Activated CD4-positive, CD25-positive, alpha-beta regulatory T cell (primary cell): Measurements from ENCODE around the gene NPIPA1.
"Not testable (repeated sequence)": the region's sequence is repeated elsewhere in the genome, so short reads cannot be mapped to it uniquely, and the experiment has no call there.

Experiments used
- DNase-seq, 4 experiments: peaks; one replicate each; lab custom pipeline; 2025; lab: John Stamatoyannopoulos, UW

The NPIPA1 gene

GRCh38 chr16:14930246-14930645 is 7.0 kb upstream of the NPIPA1 start:
- DNase-seq = not testable (repeated sequence)

DNA sequence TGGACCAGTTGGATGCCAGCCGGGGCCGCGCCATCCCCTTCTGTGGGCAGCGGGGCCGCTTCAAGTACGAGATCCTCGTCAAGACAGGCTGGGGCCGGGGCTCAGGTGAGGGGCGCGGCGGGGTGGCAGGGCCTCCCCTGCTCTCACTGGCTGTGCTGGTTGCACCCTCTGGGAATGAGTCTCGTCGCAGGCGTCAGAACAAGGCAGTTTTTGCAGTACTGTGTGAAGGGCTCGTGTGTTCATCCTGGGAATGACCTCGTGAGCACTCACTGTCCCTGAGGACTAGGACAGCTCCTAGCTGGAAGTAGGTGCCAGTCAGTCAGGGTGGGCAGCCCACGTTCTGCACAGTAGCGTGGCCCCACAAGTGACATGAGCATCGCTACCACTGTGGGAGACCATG is 6.3 kb upstream of the NPIPA1 start:
- DNase-seq = not testable (repeated sequence)

- not testable (repeated sequence) for DNase-seq
Measured at GRCh38 chr16:14932581-14933375, 4.5 kb upstream of the NPIPA1 start.

DNA sequence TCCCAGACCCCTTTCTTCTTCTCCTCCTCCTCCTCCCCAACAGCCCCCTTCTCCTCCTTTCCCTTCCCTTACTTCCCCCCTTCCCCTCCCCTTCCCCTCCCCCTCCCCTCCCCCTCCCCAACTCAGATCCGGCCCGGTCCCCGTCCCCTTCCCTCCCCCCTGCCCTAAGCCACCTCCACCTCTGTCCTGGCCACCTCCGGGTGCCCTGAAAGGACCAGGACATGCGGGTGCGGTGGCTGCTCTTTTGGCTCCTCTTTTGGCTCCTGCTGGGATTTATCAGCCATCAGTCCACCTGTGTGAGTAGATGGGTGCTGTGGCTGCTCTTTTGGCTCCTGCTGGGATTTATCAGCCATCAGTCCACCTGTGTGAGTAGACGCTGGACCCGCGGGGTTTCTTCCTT is 751 bp downstream of the NPIPA1 start:
- DNase-seq = not testable (repeated sequence)

DNA sequence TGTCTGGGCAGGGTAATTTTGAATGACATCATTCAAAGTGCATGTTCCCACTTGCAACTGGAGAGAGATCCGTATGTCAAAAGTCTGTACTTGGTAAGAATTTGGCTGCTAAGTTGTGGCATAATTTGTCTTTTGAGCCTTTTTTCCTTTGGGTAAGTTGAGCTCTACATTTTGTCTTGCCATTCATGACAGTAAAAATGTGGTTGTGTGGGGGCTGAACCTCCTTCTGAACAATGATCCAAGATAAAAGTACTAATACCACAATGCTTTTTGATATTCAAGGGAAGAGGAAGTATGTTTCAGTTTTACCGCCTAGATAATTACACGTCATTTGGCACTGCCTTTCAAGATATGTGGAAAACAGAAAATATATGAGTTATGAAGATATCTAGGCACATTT is 5.4 kb downstream of the NPIPA1 start:
- not testable (repeated sequence) for DNase-seq

- no peak for DNase-seq
Measured at GRCh38 chr16:14955546-14956231, 18.4 kb downstream of the NPIPA1 start.

DNA sequence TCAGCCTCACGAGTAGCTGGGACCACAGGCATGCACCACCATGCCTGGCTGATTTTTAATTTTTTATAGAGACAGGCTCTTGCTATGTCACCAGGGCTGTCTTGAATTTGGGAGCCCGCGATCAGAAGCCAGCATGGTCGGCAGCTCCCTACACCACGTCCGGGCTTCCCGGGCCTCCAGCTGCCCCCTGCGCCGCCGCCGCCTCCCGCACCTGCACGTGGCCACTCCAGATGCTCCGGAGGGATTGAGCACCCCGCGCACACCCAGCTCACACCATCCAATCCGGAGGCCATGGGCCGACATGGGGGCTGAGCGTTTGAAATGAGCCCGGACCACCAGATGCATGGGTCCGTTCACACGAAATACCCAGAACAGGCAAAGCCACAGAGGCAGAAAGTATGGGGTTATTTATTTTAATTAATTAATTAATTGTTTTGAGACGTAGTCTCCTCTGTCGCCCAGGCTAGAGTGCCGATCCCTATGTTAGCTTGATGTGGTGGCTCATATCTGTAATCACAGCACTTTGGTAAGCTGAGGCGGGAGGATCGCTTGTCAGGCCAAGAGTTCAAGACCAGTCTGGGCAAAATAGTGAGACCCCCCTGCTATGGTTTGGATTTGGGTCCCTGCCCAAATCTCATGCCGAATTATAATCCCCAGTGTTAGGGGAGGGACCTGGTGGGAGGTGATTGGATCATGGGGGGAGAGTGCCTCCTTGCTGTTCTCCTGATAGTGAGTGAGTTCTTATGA is 20.5 kb downstream of the NPIPA1 start:
- no peak for DNase-seq

GRCh38 chr16:14958323-14958600 is 21.0 kb downstream of the NPIPA1 start:
- no peak for DNase-seq

DNA sequence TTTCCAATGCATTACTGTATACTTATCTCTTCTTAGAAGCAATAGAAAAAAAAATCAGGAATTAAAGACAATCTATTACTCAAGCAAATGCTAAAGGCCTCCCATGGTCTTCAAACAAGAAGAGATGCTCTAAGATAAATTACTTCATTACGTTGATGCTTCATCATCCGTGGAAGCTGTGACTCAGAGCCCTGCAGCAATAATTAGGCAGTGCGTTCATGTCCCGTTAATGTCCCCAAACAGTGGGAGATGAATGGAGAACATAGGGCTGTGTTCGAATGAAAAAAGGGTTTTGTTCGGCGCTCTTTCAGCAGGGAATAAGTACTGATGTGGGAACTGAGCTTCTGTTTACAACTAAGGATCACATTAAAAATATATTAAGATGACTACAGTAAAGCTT is 21.7 kb downstream of the NPIPA1 start:
- no peak for DNase-seq

- DNase-seq = no peak
Measured at GRCh38 chr16:14961405-14962186, 24.4 kb downstream of the NPIPA1 start.

DNA sequence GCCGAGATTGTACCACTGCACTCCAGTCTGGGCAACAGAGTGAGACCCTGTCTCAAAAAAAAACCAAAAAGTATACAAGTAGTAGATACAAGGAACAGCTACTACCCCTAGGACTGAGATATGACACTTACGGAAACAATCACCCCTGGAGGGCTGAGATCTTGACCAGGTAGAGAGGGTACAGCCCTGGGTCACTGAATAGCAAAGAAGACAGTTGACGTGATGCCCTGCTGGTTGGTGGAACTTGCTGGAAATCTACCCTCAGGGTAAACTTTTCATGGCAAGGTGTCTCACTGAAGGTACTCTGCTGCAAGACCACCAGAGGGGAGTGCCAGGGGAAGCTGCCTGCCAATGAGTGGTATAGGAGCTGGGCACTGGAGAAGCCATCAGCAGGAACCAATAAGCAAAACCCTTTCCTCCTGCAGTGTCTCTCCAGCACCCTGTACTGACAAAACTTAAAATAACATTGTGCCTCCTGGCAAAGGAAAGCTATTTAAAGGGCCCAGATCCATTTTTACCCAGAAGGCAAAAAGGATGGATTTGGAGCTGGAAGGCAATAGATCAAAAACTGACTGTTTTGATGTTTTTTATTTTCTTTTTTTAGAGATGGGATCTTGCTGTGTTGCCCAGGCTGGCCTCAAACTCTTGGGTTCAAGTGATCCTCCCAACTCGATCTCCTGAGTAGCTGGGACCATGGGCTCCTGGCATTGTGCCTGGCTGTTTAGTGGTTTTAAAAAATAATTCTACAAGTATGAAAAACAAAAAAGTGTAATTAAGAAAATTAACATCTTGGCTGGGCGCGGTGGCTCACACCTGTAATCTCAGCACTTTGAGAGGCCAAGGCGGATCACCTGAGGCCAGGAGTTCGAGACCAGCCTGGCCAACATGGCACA is 26.3 kb downstream of the NPIPA1 start:
- no peak for DNase-seq

GRCh38 chr16:14965328-14965727 is 28.1 kb downstream of the NPIPA1 start:
- no peak for DNase-seq

GRCh38 chr16:14969795-14970194 is 32.6 kb downstream of the NPIPA1 start:
- not testable (repeated sequence) for DNase-seq

GRCh38 chr16:14971621-14972228 is 34.5 kb downstream of the NPIPA1 start:
- not testable (repeated sequence) for DNase-seq

DNA sequence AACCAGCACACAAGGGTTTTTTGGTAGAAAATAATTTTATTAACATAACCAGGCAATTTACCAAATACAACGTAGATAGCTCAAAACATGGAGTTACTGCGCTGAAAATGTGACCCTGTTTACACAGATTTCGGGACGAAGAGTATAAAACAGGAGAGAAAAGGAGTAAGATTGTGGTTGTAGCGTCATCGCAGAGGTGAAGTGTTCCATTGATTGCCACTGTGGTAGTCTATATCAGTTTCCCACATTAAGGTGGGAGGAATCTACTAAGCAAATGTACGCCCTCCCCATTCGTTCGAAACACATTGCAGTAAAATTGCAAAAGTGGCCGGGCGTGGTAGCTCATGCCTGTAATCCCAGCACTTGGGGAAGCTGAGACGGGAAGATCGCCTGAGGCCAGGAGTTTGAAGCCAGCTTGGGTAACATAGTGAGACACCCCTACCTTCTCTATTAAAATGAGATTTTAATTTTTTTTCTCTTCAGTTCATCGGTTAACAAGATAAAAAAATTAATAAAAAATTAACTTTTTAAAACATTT is 36.6 kb downstream of the NPIPA1 start:
- not testable (repeated sequence) for DNase-seq

DNA sequence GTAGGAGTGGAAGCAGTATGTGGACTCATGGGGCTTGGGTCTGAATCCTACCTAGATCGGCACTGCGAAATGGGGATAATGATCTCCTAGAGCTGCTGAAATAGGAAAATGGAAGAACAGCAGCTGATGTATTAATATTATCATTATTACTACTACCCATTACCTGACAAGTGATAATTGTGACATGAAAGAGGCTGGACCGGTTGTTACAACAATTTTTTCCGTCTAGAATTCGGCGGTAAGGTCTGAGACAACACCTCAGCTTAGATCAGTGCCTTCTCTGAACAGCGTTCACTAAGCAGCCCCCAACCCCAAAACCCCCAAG is 37.0 kb downstream of the NPIPA1 start:
- not testable (repeated sequence) for DNase-seq

GRCh38 chr16:14974656-14975417 is 37.6 kb downstream of the NPIPA1 start, which contains the start of gene PDXDC1:
TSS of gene PDXDC1 (plus strand) at chr16:14975026. CDS start at chr16:14975200, 174 bp downstream.
- peak; percentile 92 to 97 (median 95) for DNase-seq

DNA sequence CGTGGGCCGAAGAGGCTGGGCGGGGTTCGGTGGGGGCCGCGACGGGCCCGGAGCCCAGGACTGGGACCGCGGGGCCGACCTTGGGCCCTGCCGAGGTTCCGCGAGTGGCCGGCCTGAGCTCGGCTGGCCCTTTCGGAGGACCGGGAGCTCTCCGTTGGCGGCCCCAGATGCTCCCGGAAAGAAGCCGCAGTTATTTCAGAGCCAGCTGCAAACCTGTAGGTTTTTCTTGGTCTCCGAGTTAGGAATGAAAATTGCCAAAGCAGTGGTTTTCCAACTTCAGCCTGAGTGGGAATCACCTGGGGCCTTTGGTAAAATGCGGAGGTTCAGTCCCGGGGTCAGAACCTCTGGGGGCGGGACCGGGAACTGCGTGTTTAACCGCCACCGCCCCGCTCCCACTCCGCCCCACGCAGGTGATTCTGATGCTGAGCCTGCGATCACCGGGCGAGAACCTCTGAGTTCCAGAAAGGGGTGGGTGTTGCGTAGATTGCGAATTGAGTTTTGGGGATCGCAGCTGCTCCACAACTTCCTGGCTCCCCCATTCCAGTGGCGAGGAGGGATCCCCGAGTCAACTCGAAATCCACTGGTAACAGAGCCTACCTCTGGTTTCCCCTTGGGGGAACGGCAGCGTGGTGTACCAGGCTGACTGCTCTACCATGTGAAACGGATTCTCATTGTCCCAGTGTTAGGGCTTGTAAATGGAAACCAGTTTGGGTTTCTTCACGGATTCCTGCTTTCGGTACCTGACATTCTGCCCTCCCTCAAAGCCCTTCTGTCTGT is 38.4 kb downstream of the NPIPA1 start:
- peak; percentile 14 to 33 (median 22) for DNase-seq
